GM12874 (cell line): ENCODE measurements around the gene ARFIP1.

ENCODE experiments used
- CTCF ChIP-seq: IDR thresholded peaks from 2 replicates; pipeline ENCODE4 v1.5.1; 2011; ENCODE audit warnings: low read depth, mild to moderate bottlenecking, control low read depth, low read length, moderate library complexity; ENCODE audit not compliant: insufficient read depth

ARFIP1 gene

GRCh38 chr4:152928286-152928685 lies 148.5 kb downstream of the ARFIP1 start:
- no peak for TF ChIP-seq CTCF

- no peak for TF ChIP-seq CTCF
Observed at GRCh38 chr4:152929888-152930287, 150.1 kb downstream of the ARFIP1 start.

GRCh38 chr4:152935143-152935542 lies 155.4 kb downstream of the ARFIP1 start:
- TF ChIP-seq CTCF = 0 out of 2 replicates have a peak, but pooled peaks have one; percentile 20

GRCh38 chr4:152935631-152936445 lies 156.1 kb downstream of the ARFIP1 start, which contains the start of gene FHDC1:
FHDC1 (plus strand) TSS chr4:152936323; CDS start chr4:152943058, 6,735 bp downstream.
- no peak for TF ChIP-seq CTCF

- no peak for TF ChIP-seq CTCF
Observed at GRCh38 chr4:152936446-152937335, 156.9 kb downstream of the ARFIP1 start.

- no peak for TF ChIP-seq CTCF
Observed at GRCh38 chr4:152937336-152938236, 157.8 kb downstream of the ARFIP1 start.
